ENCODE data around the gene UROC1. TPM values are rescaled to one million over a fixed set of nuclear protein-coding genes. Genes with fewer than 3 reads are reported as not detected.

Gene UROC1
- polyA plus RNA-seq, 1 of the 3 experiments (the other 2 are of a cell fraction), result not detected

DNA sequence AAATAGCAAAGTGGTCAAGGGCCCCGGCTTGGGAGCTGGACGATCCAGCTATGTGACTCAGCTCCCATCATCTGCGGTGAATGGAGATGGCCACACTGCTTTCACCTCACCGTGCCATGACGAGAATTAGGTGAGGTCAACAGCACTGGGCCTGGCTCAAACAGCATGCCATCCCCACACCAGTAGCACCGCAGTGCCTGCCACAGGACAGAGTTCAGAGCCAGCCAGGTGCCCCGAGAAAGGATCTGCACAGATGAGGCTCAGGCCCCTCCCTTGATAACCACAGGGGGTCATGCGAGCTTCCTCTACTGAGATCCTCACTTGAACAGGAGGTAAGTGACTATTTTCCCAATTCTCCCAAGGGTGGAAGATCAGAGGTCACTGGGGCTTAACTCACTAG, 71.3 kb downstream of the UROC1 start (continued):
- no peak for TF ChIP-seq CHD2 (IDR thresholded peaks at IDR 0.05; ENCODE audit: low read length, partially characterized antibody)
- TF ChIP-seq RFX5 (IDR thresholded peaks at IDR 0.05; ENCODE audit: low read length), result no peak

DNA sequence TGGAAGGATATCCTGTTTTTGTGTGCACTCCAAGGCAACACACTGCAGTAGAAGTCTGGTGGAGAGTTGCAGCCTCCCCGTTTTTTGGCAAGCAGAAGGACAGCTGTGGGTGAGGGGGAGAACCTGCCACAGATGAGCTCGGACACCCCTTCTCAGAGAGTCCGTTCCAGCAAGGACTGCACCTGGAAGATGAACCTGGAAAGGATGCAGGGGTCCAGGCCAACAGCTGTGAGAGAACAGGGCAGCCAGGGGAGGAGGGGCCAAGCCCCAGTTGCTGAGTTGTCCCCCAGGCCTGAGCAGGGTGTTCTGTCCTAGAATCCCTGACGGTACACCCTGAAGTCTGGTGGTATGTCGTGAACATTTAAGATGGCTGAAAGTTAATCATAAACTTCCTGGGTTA, 72.1 kb downstream of the UROC1 start:
- H2AFZ ChIP-seq (ENCODE audit: low read depth), result no peak overlapping the region
- no peak overlapping the region for H3K4me3 ChIP-seq (ENCODE audit: low read depth in 2 of 2, low read length in 1 of 2)
- no peak for DNase-seq
- H3K27me3 ChIP-seq (ENCODE audit: insufficient read depth), result no peaks in the 10 kb centered on the region
- H3K36me3 ChIP-seq (replicated peaks in 1 of 2; ENCODE audit: control insufficient read depth in 1 of 2, insufficient read depth in 2 of 2, low read length in 1 of 2), result peaks cover 4 to 15% of the 10 kb centered on the region in 2 experiments
- H3K4me2 ChIP-seq, result no peak overlapping the region
- CTCF ChIA-PET, result interaction anchor here (1.6 kb wide), 1 partner anchor 311 kb away, joined by 4 read pairs; no protein-coding TSS in a partner anchor
- no peak overlapping the region for H3K27ac ChIP-seq (ENCODE audit: low read depth in 2 of 2, low read length in 1 of 2)
- H3K79me2 ChIP-seq (ENCODE audit: insufficient read depth), result no peaks in the 10 kb centered on the region
- no peaks in the 10 kb centered on the region for H3K9me2 ChIP-seq
- no peaks in the 10 kb centered on the region for H4K20me1 ChIP-seq (ENCODE audit: insufficient read depth)
- H3K9me3 ChIP-seq, result no peaks in the 10 kb centered on the region
- no peaks in the 10 kb centered on the region for H3F3A ChIP-seq (replicated peaks; ENCODE audit: insufficient read depth)
- WGBS (ENCODE audit: low lambda C conversion rate), result 96% methylated on average over 4 of the region's 5 CpGs
- no peak overlapping the region for H3K9ac ChIP-seq
- peaks cover 0 to 19% of the 10 kb centered on the region in 2 experiments; a peak in 1 of 4 replicates for H3K4me1 ChIP-seq (ENCODE audit: control insufficient read depth in 1 of 2, insufficient read depth in 2 of 2, low read depth in 1 of 2, low read length in 1 of 2)
- POLR2A ChIA-PET, result no interaction called here
- TF ChIP-seq SIN3A (IDR thresholded peaks at IDR 0.05; ENCODE audit: borderline replicate concordance, low read depth, low read length) (no peak), YY1 (IDR thresholded peaks at IDR 0.05; ENCODE audit: low read depth) (no peak), FOXJ3 (CRISPR knock-in tag; IDR thresholded peaks at IDR 0.05) (no peak), RAD21 (IDR thresholded peaks at IDR 0.05; ENCODE audit: low read length) (no peak), SMC3 (IDR thresholded peaks at IDR 0.05; ENCODE audit: low read depth, low read length) (no peak), CHD2 (IDR thresholded peaks at IDR 0.05; ENCODE audit: low read length, partially characterized antibody) (no peak), GATA2 (CRISPR knock-in tag; IDR thresholded peaks at IDR 0.05) (no peak), EZH2phosphoT487 (IDR thresholded peaks at IDR 0.05; ENCODE audit: borderline replicate concordance, low read depth) (no peak), EP300 (IDR thresholded peaks at IDR 0.05; ENCODE audit: borderline replicate concordance in 1 of 2, low read depth in 1 of 2, low read length in 1 of 2) (no peak), MEF2A (IDR thresholded peaks at IDR 0.05; ENCODE audit: borderline replicate concordance, low read depth) (no peak), POLR2AphosphoS5 (IDR thresholded peaks at IDR 0.05; ENCODE audit: low read depth, low read length) (no peak), JUND (IDR thresholded peaks at IDR 0.05) (no peak), RFX5 (IDR thresholded peaks at IDR 0.05; ENCODE audit: low read length) (no peak), TCF12 (IDR thresholded peaks at IDR 0.05) (no peak), FOSL2 (IDR thresholded peaks at IDR 0.05; ENCODE audit: borderline replicate concordance, low read depth) (no peak), TEAD4 (IDR thresholded peaks at IDR 0.05; ENCODE audit: borderline replicate concordance, insufficient read depth) (no peak)
- TF ChIP-seq, protein P1, sequence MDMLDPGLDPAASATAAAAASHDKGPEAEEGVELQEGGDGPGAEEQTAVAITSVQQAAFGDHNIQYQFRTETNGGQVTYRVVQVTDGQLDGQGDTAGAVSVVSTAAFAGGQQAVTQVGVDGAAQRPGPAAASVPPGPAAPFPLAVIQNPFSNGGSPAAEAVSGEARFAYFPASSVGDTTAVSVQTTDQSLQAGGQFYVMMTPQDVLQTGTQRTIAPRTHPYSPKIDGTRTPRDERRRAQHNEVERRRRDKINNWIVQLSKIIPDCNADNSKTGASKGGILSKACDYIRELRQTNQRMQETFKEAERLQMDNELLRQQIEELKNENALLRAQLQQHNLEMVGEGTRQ (IDR thresholded peaks at IDR 0.05; ENCODE audit: borderline replicate concordance, low read depth, low read length), result no peak
- TF ChIP-seq, protein P2, sequence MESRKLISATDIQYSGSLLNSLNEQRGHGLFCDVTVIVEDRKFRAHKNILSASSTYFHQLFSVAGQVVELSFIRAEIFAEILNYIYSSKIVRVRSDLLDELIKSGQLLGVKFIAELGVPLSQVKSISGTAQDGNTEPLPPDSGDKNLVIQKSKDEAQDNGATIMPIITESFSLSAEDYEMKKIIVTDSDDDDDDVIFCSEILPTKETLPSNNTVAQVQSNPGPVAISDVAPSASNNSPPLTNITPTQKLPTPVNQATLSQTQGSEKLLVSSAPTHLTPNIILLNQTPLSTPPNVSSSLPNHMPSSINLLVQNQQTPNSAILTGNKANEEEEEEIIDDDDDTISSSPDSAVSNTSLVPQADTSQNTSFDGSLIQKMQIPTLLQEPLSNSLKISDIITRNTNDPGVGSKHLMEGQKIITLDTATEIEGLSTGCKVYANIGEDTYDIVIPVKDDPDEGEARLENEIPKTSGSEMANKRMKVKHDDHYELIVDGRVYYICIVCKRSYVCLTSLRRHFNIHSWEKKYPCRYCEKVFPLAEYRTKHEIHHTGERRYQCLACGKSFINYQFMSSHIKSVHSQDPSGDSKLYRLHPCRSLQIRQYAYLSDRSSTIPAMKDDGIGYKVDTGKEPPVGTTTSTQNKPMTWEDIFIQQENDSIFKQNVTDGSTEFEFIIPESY (IDR thresholded peaks at IDR 0.05; ENCODE audit: borderline replicate concordance, low read depth), result no peak
- TF ChIP-seq, protein P3, sequence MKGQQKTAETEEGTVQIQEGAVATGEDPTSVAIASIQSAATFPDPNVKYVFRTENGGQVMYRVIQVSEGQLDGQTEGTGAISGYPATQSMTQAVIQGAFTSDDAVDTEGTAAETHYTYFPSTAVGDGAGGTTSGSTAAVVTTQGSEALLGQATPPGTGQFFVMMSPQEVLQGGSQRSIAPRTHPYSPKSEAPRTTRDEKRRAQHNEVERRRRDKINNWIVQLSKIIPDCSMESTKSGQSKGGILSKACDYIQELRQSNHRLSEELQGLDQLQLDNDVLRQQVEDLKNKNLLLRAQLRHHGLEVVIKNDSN (IDR thresholded peaks at IDR 0.05; ENCODE audit: borderline replicate concordance, low read depth), result no peak
- TF ChIP-seq, protein P4, sequence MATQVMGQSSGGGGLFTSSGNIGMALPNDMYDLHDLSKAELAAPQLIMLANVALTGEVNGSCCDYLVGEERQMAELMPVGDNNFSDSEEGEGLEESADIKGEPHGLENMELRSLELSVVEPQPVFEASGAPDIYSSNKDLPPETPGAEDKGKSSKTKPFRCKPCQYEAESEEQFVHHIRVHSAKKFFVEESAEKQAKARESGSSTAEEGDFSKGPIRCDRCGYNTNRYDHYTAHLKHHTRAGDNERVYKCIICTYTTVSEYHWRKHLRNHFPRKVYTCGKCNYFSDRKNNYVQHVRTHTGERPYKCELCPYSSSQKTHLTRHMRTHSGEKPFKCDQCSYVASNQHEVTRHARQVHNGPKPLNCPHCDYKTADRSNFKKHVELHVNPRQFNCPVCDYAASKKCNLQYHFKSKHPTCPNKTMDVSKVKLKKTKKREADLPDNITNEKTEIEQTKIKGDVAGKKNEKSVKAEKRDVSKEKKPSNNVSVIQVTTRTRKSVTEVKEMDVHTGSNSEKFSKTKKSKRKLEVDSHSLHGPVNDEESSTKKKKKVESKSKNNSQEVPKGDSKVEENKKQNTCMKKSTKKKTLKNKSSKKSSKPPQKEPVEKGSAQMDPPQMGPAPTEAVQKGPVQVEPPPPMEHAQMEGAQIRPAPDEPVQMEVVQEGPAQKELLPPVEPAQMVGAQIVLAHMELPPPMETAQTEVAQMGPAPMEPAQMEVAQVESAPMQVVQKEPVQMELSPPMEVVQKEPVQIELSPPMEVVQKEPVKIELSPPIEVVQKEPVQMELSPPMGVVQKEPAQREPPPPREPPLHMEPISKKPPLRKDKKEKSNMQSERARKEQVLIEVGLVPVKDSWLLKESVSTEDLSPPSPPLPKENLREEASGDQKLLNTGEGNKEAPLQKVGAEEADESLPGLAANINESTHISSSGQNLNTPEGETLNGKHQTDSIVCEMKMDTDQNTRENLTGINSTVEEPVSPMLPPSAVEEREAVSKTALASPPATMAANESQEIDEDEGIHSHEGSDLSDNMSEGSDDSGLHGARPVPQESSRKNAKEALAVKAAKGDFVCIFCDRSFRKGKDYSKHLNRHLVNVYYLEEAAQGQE (IDR thresholded peaks at IDR 0.05; ENCODE audit: low read depth, low read length), result no peak
